ENCODE results near the gene CCN6.

- TF ChIP-seq POLR2AphosphoS5 (IDR thresholded peaks at IDR 0.05) (no peak), POLR2A (IDR thresholded peaks at IDR 0.05) (no peak)
These were observed 49.5 kb upstream of the CCN6 start for GRCh38 chr6:112004201-112005012.
